T-helper 2 cell (primary cell): Measurements from ENCODE around the gene PSMA6.
A peak's percentile ranks its signal among the peaks of the same experiment; 100 is the strongest.
"Not testable (repeated sequence)": the region's sequence is repeated elsewhere in the genome, so short reads cannot be mapped to it uniquely, and the experiment has no call there.

ENCODE experiments used
- DNase-seq, 5 experiments: peaks; one replicate each; pipeline versions ENCODE4 v3.0.0 to v3.0.0-alpha.2; 2012 to 2022

PSMA6 gene

DNA sequence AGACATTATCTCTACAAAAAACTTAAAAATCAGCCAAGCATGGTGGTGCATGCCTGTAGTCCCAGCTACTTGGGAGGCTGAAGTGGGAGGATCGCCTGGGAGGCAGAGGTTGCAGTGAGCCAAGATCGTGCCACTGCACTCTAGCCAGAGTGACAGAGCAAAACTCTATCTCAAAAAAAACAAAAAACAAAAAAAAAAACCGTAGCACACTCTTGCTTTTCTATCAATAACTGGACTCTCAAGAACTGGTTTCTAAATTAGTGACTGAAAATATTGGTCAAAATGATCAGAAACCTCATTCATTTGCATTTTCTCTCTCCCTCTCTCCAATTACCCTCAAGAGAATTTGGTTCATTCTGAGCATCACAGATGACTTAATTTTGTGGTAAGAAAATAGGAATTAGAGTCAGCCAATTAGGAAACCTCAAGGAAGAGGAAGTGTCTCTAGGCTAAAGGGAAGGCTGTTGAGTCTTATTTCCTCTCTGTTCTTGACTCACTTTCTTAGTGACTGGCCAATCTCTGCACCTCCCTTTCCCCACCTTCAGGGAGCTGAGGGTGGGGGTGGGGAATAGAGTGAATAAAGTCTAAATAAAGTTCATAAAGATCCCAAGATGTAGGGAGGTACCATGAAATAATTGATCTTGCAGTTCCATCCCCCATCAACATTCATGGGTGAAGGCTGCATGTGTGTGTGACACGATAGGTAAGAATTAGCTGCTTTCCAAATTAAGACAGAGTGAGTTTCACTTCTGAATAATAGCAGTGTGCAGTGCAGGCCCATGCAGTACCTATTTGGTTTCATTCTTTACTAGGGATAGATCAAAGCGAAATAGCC is 6.8 kb upstream of the PSMA6 start:
- peak in 1 of 5 experiments; percentile 62 for DNase-seq

- DNase-seq = no peak
Measured at GRCh38 chr14:35286003-35286600, 6.1 kb upstream of the PSMA6 start.

GRCh38 chr14:35286707-35287106 is 5.5 kb upstream of the PSMA6 start:
- peak in 2 of 5 experiments; percentile 41 to 63 for DNase-seq

DNA sequence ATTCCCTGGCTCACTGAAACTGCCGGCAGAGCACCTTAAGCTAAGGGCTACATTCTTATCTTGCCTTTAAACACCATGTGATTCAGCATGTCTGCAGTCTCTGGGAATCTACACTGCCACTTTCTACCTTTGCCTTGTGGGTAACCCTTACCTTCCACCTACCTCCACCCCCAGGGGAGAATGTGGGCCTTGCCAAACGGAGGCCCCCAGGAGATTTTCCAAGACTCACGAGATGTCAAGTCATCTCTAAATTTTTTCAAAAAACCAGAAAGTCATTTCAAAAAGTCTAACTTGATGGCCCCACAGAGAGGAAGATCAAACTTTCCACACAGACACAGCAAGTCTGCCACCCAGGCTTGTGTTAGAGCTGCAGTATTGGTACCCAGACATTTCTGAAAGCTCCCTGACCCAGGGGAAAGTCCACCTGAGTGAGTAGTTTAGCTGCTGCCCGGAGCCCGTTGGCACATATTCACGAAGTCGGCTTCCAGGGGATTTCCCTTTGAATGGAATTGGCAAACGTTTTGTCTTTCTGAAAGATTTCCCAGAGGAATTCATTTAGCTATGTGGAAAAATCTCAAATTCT is 4.7 kb upstream of the PSMA6 start:
- peak in 2 of 5 experiments; percentile 30 to 53 for DNase-seq

DNA sequence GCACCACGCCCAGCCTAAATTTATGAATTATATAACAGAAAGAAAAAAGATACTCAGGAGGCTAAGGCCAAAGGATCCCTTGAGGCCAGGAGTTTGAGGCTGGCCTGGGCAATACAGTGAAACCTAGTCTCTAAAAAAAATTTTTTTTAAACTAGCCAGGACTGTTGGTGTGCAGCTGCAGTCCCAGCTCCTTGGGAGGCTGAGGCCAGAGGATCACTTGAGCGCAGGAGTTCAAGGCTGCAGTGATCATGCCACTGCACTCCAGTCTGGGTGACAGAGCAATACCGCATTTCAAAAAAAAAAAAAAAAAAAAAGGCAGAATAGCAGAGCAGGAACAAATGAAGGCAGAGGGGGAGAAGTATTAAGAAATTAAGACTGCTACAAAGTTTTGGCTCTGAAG is 2.6 kb upstream of the PSMA6 start:
- DNase-seq = no peak

GRCh38 chr14:35292770-35293561 is 784 bp downstream of the PSMA6 start:
- DNase-seq = peak in 1 of 5 experiments; percentile 50

DNA sequence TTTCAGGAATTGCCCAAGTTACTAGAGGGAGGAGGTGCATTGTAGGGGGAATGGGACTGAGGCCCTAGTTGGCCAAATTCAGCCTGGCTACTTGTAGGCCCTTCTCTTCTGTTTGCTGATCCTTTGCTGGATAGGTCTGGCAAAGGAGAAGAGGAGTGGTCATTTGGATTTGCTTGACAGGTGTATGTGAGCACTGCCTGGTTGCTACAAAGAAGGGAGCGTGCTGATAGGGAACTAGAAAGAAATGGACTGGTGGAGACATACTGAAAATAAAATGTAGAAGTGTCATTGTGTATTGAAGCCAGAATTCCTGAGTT is 3.6 kb downstream of the PSMA6 start:
- DNase-seq = no peak

DNA sequence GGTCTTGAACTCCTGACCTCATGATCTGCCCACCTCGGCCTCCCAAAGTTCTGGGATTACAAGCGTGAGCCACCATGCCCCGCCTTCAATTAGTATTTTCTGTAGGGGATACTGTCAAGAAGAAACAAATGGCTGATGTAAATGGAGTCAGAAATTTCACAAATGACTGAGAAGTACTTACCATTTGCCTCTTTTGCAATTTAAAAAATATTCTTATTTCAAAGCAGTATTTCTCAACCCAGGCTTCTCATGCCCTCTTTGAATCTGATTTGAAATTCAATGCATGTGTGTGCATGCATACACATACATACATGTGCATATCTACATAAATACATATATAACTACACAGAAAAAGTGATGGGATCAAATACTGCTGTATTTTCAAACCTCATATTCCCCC is 4.4 kb downstream of the PSMA6 start:
- DNase-seq = no peak

DNA sequence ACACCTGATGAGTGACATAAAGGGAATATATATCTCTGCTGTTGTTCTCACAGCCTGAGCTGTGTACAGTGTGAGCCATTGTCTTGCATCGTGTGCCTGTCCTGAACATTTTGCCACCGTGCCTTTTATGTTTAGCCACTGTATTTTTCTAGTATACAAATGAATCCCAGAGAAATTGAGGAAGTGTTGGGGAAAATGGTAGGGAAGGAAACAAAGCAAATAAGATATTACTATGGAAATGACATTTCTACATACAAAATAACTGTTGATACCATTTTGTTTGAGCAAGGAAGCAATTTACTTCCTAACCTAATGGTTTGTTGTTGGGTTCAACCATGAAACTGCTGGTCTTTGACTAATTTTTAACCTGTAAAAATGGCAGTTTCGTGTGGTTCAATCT is 5.5 kb downstream of the PSMA6 start:
- DNase-seq = no peak

GRCh38 chr14:35298351-35298750 is 6.2 kb downstream of the PSMA6 start:
- no peak for DNase-seq

DNA sequence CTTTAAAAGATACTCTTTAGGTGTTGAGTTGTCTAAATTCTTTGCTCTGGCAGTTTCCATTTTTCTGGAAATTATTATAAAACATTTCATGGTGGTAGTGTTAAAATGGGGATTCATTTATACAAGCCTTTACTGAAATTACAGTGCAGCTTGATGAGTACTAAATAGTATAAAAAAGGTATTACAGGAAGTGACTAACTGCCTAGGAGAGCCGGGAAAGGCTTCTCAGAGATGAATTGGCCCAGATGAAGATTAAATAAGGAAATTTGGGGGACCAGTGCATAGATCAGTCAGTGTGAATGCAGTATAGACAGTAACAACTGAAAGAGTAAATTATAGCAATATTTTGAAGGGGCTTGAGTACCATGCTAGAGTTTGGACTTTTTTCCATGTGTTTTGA is 7.5 kb downstream of the PSMA6 start:
- DNase-seq = no peak

GRCh38 chr14:35300228-35300627 is 8.0 kb downstream of the PSMA6 start:
- DNase-seq = no peak

GRCh38 chr14:35301334-35301733 is 9.2 kb downstream of the PSMA6 start:
- DNase-seq = not testable (repeated sequence)

GRCh38 chr14:35301735-35302528 is 9.8 kb downstream of the PSMA6 start:
- DNase-seq = peak in 1 of 5 experiments; percentile 26

DNA sequence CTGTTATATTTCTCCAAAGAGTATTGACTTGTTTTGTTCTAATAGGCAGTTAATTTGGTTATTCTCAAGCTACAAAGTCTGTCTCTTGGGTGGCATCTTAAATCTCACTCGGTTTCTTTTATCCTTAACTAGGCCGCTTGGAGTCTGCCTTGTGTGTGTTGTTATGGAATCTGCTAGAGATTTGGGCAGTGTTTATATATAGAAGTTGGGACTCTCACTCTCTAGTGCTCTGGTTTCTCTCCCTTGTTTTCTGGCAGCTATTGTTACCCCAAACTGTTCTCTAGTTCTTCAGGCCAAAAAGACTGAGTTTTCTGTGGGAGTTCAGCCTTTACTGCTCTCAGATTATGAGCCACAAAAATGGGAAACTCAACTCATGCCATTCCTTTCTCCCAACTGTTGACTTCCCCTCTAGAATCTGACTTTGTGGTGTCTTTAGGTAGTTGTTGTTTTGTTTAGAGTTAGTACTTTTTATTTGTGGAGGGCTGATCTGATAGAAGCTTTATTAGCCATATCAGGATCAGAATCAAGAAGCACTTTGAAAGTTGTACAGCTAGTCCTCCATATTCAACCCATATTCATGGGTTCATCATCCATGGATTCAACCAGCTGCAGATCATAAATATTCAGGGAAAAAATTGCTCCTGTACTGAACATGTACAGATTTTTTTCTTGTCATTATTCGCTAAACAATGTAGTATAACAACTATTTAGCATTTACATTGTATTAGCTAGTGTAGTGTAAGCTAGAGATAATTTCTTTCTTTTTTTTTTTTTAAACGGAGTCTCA is 11.2 kb downstream of the PSMA6 start:
- no peak for DNase-seq

- no peak for DNase-seq
Measured at GRCh38 chr14:35304812-35305462, 12.8 kb downstream of the PSMA6 start.

GRCh38 chr14:35305633-35306032 is 13.5 kb downstream of the PSMA6 start:
- DNase-seq = no peak

- DNase-seq = no peak
Measured at GRCh38 chr14:35306114-35306513, 13.9 kb downstream of the PSMA6 start.

DNA sequence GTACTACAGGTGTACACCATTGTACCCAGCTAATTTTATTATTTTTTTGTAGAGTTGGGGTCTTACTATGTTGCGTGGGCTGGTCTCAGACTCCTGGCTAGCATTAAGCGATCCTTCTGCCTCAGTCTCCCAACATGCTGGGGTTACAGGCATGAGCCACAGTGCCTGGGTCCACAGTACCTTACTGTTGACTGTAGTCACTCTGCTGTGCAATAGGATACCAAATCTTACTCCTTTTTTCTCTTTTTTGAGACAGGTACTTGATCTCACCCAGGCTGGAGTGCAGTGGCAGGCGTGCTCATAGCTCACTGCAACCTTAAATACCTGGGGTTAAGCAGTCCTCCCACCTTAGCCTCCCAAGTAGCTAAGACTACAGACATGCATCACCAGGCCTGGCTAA is 25.6 kb downstream of the PSMA6 start:
- DNase-seq = no peak

DNA sequence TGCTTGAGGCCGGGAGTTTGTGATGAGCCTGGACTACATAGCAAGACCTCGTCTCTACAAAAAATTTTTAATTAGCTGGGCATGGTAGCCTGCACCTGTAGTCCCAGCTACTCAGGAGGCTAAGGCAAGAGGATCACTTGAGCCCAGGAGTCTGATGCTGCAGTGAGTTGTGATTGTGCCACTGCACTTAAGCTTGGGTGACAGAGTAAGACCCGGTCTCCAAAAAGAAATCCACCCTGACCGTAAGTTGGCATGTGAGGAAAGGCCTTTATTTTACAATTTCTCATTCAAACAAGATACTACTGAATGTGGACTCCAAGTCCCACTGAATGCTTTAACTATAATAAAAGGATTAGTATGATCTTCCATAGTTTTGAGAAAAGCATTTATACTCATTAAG is 27.3 kb downstream of the PSMA6 start:
- no peak for DNase-seq

- DNase-seq = no peak
Measured at GRCh38 chr14:35320472-35320871, 28.3 kb downstream of the PSMA6 start.
